NCI-H2227 (cell line): ENCODE measurements around the gene IRF9.

Experiments
- DNase-seq: peaks from one replicate; lab custom pipeline; 2025; ENCODE audit not compliant: unreplicated experiment; lab: John Stamatoyannopoulos, UW

The IRF9 gene

DNA sequence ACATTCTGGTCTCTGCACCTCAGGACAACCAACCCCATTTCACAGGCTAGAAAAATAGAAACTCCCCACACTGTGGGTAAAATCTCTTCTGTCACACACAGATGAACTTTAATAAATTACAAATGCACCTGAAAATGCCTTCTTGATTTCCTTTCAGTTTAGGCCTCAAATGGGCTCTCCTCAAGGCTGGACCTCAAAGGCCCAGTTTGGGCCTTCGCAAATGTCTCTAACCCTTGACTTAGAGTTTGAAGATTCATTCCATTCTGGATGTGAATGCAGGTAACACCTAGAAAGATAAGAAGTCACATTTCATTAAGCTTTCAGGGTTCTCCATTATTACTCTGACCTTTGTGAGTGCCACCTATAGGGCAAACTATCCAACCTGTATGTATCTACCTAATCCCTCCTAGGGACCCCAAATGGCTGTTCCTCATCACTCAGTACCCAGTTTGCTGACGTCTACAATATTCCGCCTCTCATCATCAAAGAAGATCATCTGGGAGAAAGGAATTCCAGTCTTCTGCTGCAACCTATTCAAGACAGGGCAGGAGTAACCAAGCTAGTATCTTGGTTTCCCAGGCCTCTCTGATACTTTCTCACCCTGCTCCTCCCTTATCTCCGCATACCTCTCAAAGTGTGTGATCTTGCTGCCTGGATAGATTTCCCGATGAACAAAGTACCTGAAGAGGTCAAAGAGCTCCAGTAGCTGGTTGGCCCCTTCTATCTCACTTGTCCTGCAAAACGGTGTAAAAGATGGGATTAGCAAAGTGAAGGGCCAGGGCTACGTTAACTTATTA is 53.0 kb downstream of the IRF9 start:
- DNase-seq = no peak

- peak; percentile 93 for DNase-seq
Measured at GRCh38 chr14:24215495-24216344, 54.7 kb downstream of the IRF9 start, which contains the start of gene MDP1. MDP1 (minus strand) TSS chr14:24216066; CDS start chr14:24215955, 111 bp downstream.
